ENCODE measurements around the gene DEFB112. TPM values are rescaled to one million over a fixed set of nuclear protein-coding genes. Genes with fewer than 3 reads are reported as not detected.

The DEFB112 gene
- total and polyA plus RNA-seq, 2 donors (not counting 1 experiment from before 2014, with no cell fraction given): not detected

DNA sequence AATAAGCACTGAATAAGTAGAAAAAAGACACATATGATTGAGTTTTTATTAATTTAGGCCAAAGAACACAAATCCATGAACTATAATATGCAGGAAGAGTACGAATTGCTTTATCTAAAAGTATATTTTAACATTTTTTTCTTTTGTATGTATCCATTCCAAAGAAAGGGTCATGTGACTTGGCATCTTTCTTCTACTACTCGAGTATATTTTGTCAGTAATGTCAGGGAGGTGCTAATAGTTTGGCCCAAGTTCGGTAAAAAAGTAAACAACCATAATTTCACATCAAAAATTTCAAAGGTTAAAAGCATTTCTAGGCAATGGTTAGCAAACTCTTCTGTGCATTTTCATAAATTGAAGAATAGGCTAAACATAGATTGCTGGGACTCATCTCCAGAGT lies 46.6 kb downstream of the DEFB112 start:
- Histone ChIP-seq H3K27ac (ENCODE audit: insufficient read depth, low read length) (no peak overlapping the region), H3K4me3 (replicated peaks in 1 of 4; ENCODE audit: control extremely low read depth in 1 of 4, insufficient read depth in 1 of 4, low read depth in 3 of 4, low read length in 4 of 4) (no peak overlapping the region), H3K79me2 (ENCODE audit: control insufficient read depth, insufficient read depth, low read length) (no peaks in the 10 kb centered on the region), H4K20me1 (ENCODE audit: control insufficient read depth, extremely low read depth, insufficient read depth, low read length) (no peaks in the 10 kb centered on the region), H3K4me2 (ENCODE audit: extremely low read depth, insufficient read depth, low read length) (no peak overlapping the region), H3K36me3 (ENCODE audit: control insufficient read depth, insufficient read depth, low read length) (no peaks in the 10 kb centered on the region), H2AFZ (ENCODE audit: low read length) (no peak overlapping the region), H3K4me1 (ENCODE audit: control insufficient read depth, extremely low read depth, insufficient read depth, low read length) (no peaks in the 10 kb centered on the region), H3K9me3 (ENCODE audit: control insufficient read depth, insufficient read depth, low read depth, low read length) (no peaks in the 10 kb centered on the region), H3K9ac (ENCODE audit: insufficient read depth, low read length) (no peak overlapping the region), H3K27me3 (ENCODE audit: control insufficient read depth, insufficient read depth, low read length) (no peaks in the 10 kb centered on the region)
- no peak for DNase-seq (ENCODE audit: low read depth in 2 of 2)
- TF ChIP-seq, protein P1, sequence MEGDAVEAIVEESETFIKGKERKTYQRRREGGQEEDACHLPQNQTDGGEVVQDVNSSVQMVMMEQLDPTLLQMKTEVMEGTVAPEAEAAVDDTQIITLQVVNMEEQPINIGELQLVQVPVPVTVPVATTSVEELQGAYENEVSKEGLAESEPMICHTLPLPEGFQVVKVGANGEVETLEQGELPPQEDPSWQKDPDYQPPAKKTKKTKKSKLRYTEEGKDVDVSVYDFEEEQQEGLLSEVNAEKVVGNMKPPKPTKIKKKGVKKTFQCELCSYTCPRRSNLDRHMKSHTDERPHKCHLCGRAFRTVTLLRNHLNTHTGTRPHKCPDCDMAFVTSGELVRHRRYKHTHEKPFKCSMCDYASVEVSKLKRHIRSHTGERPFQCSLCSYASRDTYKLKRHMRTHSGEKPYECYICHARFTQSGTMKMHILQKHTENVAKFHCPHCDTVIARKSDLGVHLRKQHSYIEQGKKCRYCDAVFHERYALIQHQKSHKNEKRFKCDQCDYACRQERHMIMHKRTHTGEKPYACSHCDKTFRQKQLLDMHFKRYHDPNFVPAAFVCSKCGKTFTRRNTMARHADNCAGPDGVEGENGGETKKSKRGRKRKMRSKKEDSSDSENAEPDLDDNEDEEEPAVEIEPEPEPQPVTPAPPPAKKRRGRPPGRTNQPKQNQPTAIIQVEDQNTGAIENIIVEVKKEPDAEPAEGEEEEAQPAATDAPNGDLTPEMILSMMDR (conservative IDR thresholded peaks at IDR 0.05 in 1 of 2, IDR thresholded peaks at IDR 0.05 in 1 of 2; ENCODE audit: low read depth in 1 of 2, low read length in 2 of 2): no peak
- no peak for TF ChIP-seq EZH2 (IDR thresholded peaks at IDR 0.05; ENCODE audit: low read length, missing control alignments)

DNA sequence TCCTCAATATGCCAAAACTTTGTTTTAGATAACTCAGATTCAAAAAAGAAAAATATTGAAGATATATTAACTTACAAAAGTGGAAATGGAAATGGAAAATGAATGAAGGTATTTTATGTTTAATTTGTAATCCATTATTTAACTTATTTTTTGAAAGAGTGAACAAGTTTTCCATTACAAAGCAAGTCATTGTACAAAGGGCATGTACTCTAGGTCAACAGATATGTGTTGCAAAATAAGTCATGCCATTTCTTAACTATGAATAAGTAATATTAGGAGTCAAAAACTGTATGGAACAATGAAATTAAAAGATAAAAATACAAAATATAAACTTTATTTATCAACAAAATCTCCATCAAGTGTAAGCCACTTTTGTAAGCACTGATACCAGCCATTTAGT lies 54.5 kb downstream of the DEFB112 start:
- H4K20me1 ChIP-seq (ENCODE audit: control insufficient read depth, extremely low read depth, insufficient read depth, low read length): no peaks in the 10 kb centered on the region

More for the DNA sequence above, 54.5 kb downstream of the DEFB112 start:
- Histone ChIP-seq H3K36me3 (ENCODE audit: control insufficient read depth, insufficient read depth, low read length) (no peaks in the 10 kb centered on the region), H3K79me2 (ENCODE audit: control insufficient read depth, insufficient read depth, low read length) (no peaks in the 10 kb centered on the region), H3K9ac (ENCODE audit: insufficient read depth, low read length) (no peak overlapping the region), H3K9me3 (ENCODE audit: control insufficient read depth, insufficient read depth, low read depth, low read length) (no peaks in the 10 kb centered on the region), H3K27me3 (ENCODE audit: control insufficient read depth, insufficient read depth, low read length) (no peaks in the 10 kb centered on the region), H3K27ac (ENCODE audit: insufficient read depth, low read length) (no peak overlapping the region), H3K4me2 (ENCODE audit: extremely low read depth, insufficient read depth, low read length) (no peak overlapping the region), H3K4me1 (ENCODE audit: control insufficient read depth, extremely low read depth, insufficient read depth, low read length) (no peaks in the 10 kb centered on the region), H2AFZ (ENCODE audit: low read length) (no peak overlapping the region), H3K4me3 (replicated peaks in 1 of 4; ENCODE audit: control extremely low read depth in 1 of 4, insufficient read depth in 1 of 4, low read depth in 3 of 4, low read length in 4 of 4) (no peak overlapping the region)
- no peak for DNase-seq (ENCODE audit: low read depth in 2 of 2)
- TF ChIP-seq EZH2 (IDR thresholded peaks at IDR 0.05; ENCODE audit: low read length, missing control alignments): no peak
- TF ChIP-seq, protein P1 (conservative IDR thresholded peaks at IDR 0.05 in 1 of 2, IDR thresholded peaks at IDR 0.05 in 1 of 2; ENCODE audit: low read depth in 1 of 2, low read length in 2 of 2): no peak

Other genes starting within 250 kb of the DEFB112 start
- not detected in 2 replicates for gene CRISP1, start 183.4 kb downstream of the DEFB112 start, total RNA-seq
- not detected in 2 replicates for gene CRISP1, start 183.4 kb downstream of the DEFB112 start, polyA plus RNA-seq
- not detected in 2 replicates for gene DEFB114, start 85.8 kb downstream of the DEFB112 start, total RNA-seq
- not detected in 2 replicates for gene DEFB114, start 85.8 kb downstream of the DEFB112 start, polyA plus RNA-seq
- not detected in 2 replicates for gene DEFB113, start 80.3 kb downstream of the DEFB112 start, total RNA-seq
- not detected in 2 replicates for gene DEFB113, start 80.3 kb downstream of the DEFB112 start, polyA plus RNA-seq
- not detected in 2 replicates for gene DEFB110, start 27.9 kb downstream of the DEFB112 start, total RNA-seq
- not detected in 2 replicates for gene DEFB110, start 27.9 kb downstream of the DEFB112 start, polyA plus RNA-seq